K562 (cell line): ENCODE measurements around the gene CRIP1. TPM values are rescaled to one million over a fixed set of nuclear protein-coding genes. Genes with fewer than 3 reads are reported as not detected.

Source experiments
- ARID4B ChIP-seq: sonication (generic); formaldehyde crosslinking; IDR thresholded peaks from 2 replicates; pipeline ENCODE4 v1.8.0; 2022; ENCODE audit warnings: mild to moderate bottlenecking, missing genetic modification reagents
- ATF3 ChIP-seq, 2 experiments: fragments of 450-650 bp in 1 of 2; sonication (generic) in 1 of 2; formaldehyde crosslinking in 1 of 2; IDR thresholded peaks in 1 of 2; conservative IDR thresholded peaks in 1 of 2; 2 replicates each; pipeline versions ENCODE4 v1.6.1 to v1.8.1; 2016 to 2023; ENCODE audit warnings: mild to moderate bottlenecking in 2 of 2, moderate library complexity in 2 of 2, inconsistent platforms in 1 of 2, missing genetic modification reagents in 1 of 2
- CREBBP ChIP-seq: IDR thresholded peaks from one replicate; pipeline ENCODE4 v1.6.1; 2012; ENCODE audit warnings: low read depth, mild to moderate bottlenecking, control low read depth, inconsistent platforms, low read length
- ELF1 ChIP-seq: fragments of 200-800 bp; sonication (Bioruptor generic); IDR thresholded peaks from 2 replicates; pipeline ENCODE4 v1.6.1; 2016; ENCODE audit warnings: missing genetic modification characterization, missing compliant biosample characterization
- HDAC2 ChIP-seq: fragments of 450-650 bp; IDR thresholded peaks from 2 replicates; pipeline ENCODE4 v1.6.1; 2016; ENCODE audit warnings: mild to moderate bottlenecking
- IRF1 ChIP-seq: sonication (generic); formaldehyde crosslinking; IDR thresholded peaks from 2 replicates; pipeline ENCODE4 v1.8.0; 2022; ENCODE audit warnings: missing genetic modification reagents, mild to moderate bottlenecking, borderline replicate concordance
- MAZ ChIP-seq, 2 experiments: fragments of 450-650 bp in 1 of 2; sonication (generic) in 1 of 2; formaldehyde crosslinking; IDR thresholded peaks in 1 of 2; conservative IDR thresholded peaks in 1 of 2; 2 replicates each; pipeline versions ENCODE4 v1.4.0 to v1.5.0; 2020; ENCODE audit warnings: mild to moderate bottlenecking in 1 of 2, missing genetic modification reagents in 1 of 2
- RBM15 ChIP-seq: fragments of 200-400 bp; formaldehyde crosslinking; IDR thresholded peaks from 2 replicates; pipeline ENCODE4 v1.6.1; 2018; ENCODE audit warnings: mild to moderate bottlenecking, low read length, moderate library complexity; ENCODE audit not compliant: insufficient read depth
- SAFB2 ChIP-seq: fragments of 200-400 bp; formaldehyde crosslinking; IDR thresholded peaks from 2 replicates; pipeline ENCODE4 v1.6.1; 2018; ENCODE audit warnings: borderline replicate concordance, low read length, low read depth, moderate library complexity; ENCODE audit not compliant: severe bottlenecking
- U2AF1 ChIP-seq: fragments of 200-400 bp; formaldehyde crosslinking; optimal IDR thresholded peaks from 2 replicates; pipeline ENCODE3; 2017; ENCODE audit warnings: mild to moderate bottlenecking, low read depth, low read length, moderate library complexity
- ZBTB33 ChIP-seq: sonication (generic); formaldehyde crosslinking; IDR thresholded peaks from 2 replicates; pipeline ENCODE4 v1.8.1; 2023; ENCODE audit warnings: mild to moderate bottlenecking, missing genetic modification reagents
- ZNF212 ChIP-seq: fragments of 450-650 bp; formaldehyde crosslinking; IDR thresholded peaks from 2 replicates; pipeline ENCODE4 v1.4.0; 2020; ENCODE audit warnings: mild to moderate bottlenecking
- polyA plus RNA-seq, 8 experiments: library from polyadenylated mRNA; depleted of rRNA in 4 of 8; stranded (reverse) in 5 of 8; unstranded in 3 of 8; fragments of >200 nt; fragmentation: Nextera tagmentation in 2 of 8; fragmentation: Illumina TruSeq in 1 of 8; extraction: Ambion mirVana in 2 of 8; extraction: Trizol in 1 of 8; gene quantifications; 2 replicates each; pipeline versions ENCODE4 v1.2.1 to v1.2.3, GENCODE V29; 2011 to 2014; ENCODE audit warnings: inconsistent platforms in 1 of 8, missing spikeins in 1 of 8
- total RNA-seq, 7 experiments: library from RNA; depleted of rRNA in 6 of 7; stranded (reverse); fragments of >200 nt in 6 of 7; fragmentation: Illumina TruSeq in 2 of 7; extraction: Trizol in 2 of 7; gene quantifications; 2 replicates each; pipeline versions ENCODE4 v1.2.1 to v1.2.3, GENCODE V29; 2011 to 2021; ENCODE audit warnings: low replicate concordance in 1 of 7

The CRIP1 gene
- total and polyA plus RNA-seq, 9 of the 15 experiments (the other 6 are each of a cell fraction or from before 2014, with no cell fraction given) = 0.11 to 0.58 (median 0.14) TPM; not detected in 6

GRCh38 chr14:105490572-105491365 is 4.1 kb downstream of the CRIP1 start, which contains the start of gene TEDC1 (continued):
- TF ChIP-seq ZBTB33 = no peak
- TF ChIP-seq ATF3 (IDR thresholded peaks at IDR 0.05) = no peak
- TF ChIP-seq ATF3 (CRISPR knock-in tag; conservative IDR thresholded peaks at IDR 0.05) = 0 out of 2 replicates have a peak, but pooled peaks have one; percentile 55
- peak; percentile 87 for TF ChIP-seq ELF1 (tag)
- TF ChIP-seq SAFB2 = no peak
- peak; percentile 61 to 69; a peak in 2 of 4 replicates for TF ChIP-seq MAZ (CRISPR knock-in tag; conservative IDR thresholded peaks at IDR 0.05 in 1 of 2, IDR thresholded peaks at IDR 0.05 in 1 of 2)
- no peak for TF ChIP-seq U2AF1
- TF ChIP-seq HDAC2 = no peak
- no peak for TF ChIP-seq CREBBP
- TF ChIP-seq IRF1 (CRISPR knock-in tag) = no peak
- TF ChIP-seq ARID4B (CRISPR knock-in tag) = no peak; the same call in 1 of the 2 replicates
- TF ChIP-seq ZNF212 (CRISPR knock-in tag) = no peak
- TF ChIP-seq RBM15 = no peak
